OCI-LY7 (cell line): ENCODE results near the gene OTOG. TPM values are rescaled to one million over a fixed set of nuclear protein-coding genes. Genes with fewer than 3 reads are reported as not detected.

ENCODE experiments used
- BruUV-seq: library from RNA; stranded (reverse); fragments of 400-500 nt; replicated peaks from 2 replicates; lab custom pipeline; 2021; lab: Mats Ljungman, UMichigan
- CTCF ChIA-PET: fragments of 300-600 bp; sonication (Branson Sonifier 250); formaldehyde crosslinking; loops from one replicate; lab custom pipeline; 2022; ENCODE audit warnings: antibody characterized with exemption; ENCODE audit not compliant: unreplicated experiment; lab: Charles Lee
- POLR2A ChIA-PET: fragments of 300-600 bp; sonication (Branson Sonifier 250); formaldehyde crosslinking; loops from one replicate; lab custom pipeline; 2022; ENCODE audit warnings: antibody characterized with exemption; lab: Charles Lee
- DNase-seq: peaks from one replicate; pipeline ENCODE4 v3.0.0-alpha.2; 2015; ENCODE audit warnings: low spot score
- H2AFZ ChIP-seq: fragments of 200-600 bp; sonication (generic), shearing (Covaris generic); 2 replicates; pipeline ENCODE4 v1.6.1; 2014; ENCODE audit warnings: mild to moderate bottlenecking, antibody characterized with exemption, low read length, moderate library complexity
- H3K27ac ChIP-seq: fragments of 200-600 bp; sonication (generic); 2 replicates; pipeline ENCODE4 v1.5.1; 2014; ENCODE audit warnings: mixed run types, low read depth, mild to moderate bottlenecking, moderate library complexity, low read length, inconsistent platforms; ENCODE audit not compliant: poor library complexity, severe bottlenecking
- H3K36me3 ChIP-seq: fragments of 200-600 bp; sonication (generic); 2 replicates; pipeline ENCODE4 v1.6.1; 2014; ENCODE audit warnings: mild to moderate bottlenecking, antibody characterized with exemption, low read length, moderate library complexity, mixed read lengths; ENCODE audit not compliant: insufficient read depth
- H3K4me1 ChIP-seq: fragments of 200-600 bp; sonication (generic); 2 replicates; pipeline ENCODE4 v1.5.1; 2014; ENCODE audit warnings: mild to moderate bottlenecking, low read length; ENCODE audit not compliant: insufficient read depth, poor library complexity, severe bottlenecking
- H3K4me2 ChIP-seq: fragments of 200-600 bp; sonication (generic); 2 replicates; pipeline ENCODE4 v1.6.1; 2014; ENCODE audit warnings: mild to moderate bottlenecking, low read length
- H3K4me3 ChIP-seq: fragments of 200-600 bp; sonication (generic); 2 replicates; pipeline ENCODE4 v1.5.1; 2014; ENCODE audit warnings: mild to moderate bottlenecking, low read depth, low read length; ENCODE audit not compliant: poor library complexity, severe bottlenecking
- H3K79me2 ChIP-seq: fragments of 200-600 bp; sonication (generic); 2 replicates; pipeline ENCODE4 v1.6.1; 2016; ENCODE audit warnings: low read depth, mild to moderate bottlenecking, low read length, moderate library complexity, mixed read lengths; ENCODE audit not compliant: insufficient read depth
- H3K9me2 ChIP-seq: fragments of 200-600 bp; sonication (generic); 2 replicates; pipeline ENCODE4 v1.6.1; 2016; ENCODE audit warnings: mild to moderate bottlenecking, low read length, mixed read lengths; ENCODE audit not compliant: insufficient read depth
- H3K9me3 ChIP-seq: fragments of 200-600 bp; sonication (generic); 2 replicates; pipeline ENCODE4 v1.6.1; 2014; ENCODE audit warnings: mild to moderate bottlenecking, mixed run types, low read length, mixed read lengths
- H4K20me1 ChIP-seq: fragments of 200-600 bp; sonication (generic); 2 replicates; pipeline ENCODE4 v1.6.1; 2014; ENCODE audit warnings: mild to moderate bottlenecking, antibody characterized with exemption, low read length, moderate library complexity, mixed read lengths; ENCODE audit not compliant: insufficient read depth
- CTCF ChIP-seq: fragments of 200-600 bp; sonication (generic); conservative IDR thresholded peaks from 2 replicates; pipeline ENCODE4 v1.5.1; 2014; ENCODE audit warnings: mild to moderate bottlenecking, antibody characterized with exemption, low read length, moderate library complexity, mixed read lengths
- EZH2phosphoT487 ChIP-seq: fragments of 200-600 bp; sonication (generic); IDR thresholded peaks from 2 replicates; pipeline ENCODE4 v1.6.1; 2018; ENCODE audit warnings: low read depth, borderline replicate concordance, mild to moderate bottlenecking, mixed run types, antibody characterized with exemption, low read length, moderate library complexity, mixed read lengths
- intact Hi-C: fragments of 100-400 bp; cut with micrococcal nuclease; formaldehyde crosslinking; loops from one replicate; pipeline ENCODE4 v1.10.0; 2022; ENCODE audit not compliant: unreplicated experiment
- total RNA-seq, 2 experiments: library from RNA; depleted of rRNA in 1 of 2; stranded (reverse); fragments of >200 nt in 1 of 2; shearing (Covaris generic) in 1 of 2; gene quantifications; 2 replicates each; pipeline ENCODE4 v1.2.3, GENCODE V29; 2014 to 2022

OTOG gene
- total RNA-seq, 2 experiments from 2014 or later = not detected

DNA sequence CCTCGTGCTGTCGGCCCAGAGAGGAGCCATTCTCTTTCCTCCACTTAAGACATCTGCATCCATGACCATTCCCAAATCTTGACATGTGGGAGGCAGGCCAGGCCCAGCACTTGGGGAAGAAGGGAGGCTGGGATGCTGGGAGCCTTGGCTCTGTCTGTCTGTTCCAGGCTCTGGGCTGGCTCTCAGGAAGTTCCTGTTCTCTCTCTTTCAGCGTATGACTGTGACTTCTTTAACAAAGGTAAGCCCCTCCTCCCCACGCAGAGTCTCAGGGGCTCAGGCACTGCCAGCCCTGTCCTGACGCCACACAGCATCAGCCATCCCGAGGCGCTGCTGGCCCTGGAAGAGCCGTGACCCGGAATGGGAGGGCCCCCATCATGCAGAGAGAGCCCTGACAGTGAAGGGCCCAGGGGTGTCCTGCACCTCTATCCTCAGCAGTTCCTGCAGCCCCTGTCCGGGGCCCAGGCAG lies 52.4 kb downstream of the OTOG start:
- no peak overlapping the region for H3K4me2 ChIP-seq
- no peaks in the 10 kb centered on the region for H3K9me2 ChIP-seq
- H3K4me3 ChIP-seq = no peak overlapping the region
- H3K36me3 ChIP-seq = no peaks in the 10 kb centered on the region
- intact Hi-C loops = loop anchor here (1.0 kb wide), 2 partner anchors 131 to 380 kb away; no protein-coding TSS in a partner anchor
- H3K9me3 ChIP-seq = no peaks in the 10 kb centered on the region
- DNase-seq = no peak
- TF ChIP-seq EZH2phosphoT487 (no peak), CTCF (no peak)
- no peaks in the 10 kb centered on the region for H4K20me1 ChIP-seq
- no peak overlapping the region for H2AFZ ChIP-seq
- H3K79me2 ChIP-seq = no peaks in the 10 kb centered on the region
- ChIA-PET CTCF (interaction anchor here (0.9 to 1.8 kb wide), 2 partner anchors 13 to 132 kb away, joined by 3 to 7 read pairs; no protein-coding TSS in a partner anchor), POLR2A (no interaction called here)
- no peaks in the 10 kb centered on the region for H3K4me1 ChIP-seq
- no peak overlapping the region for H3K27ac ChIP-seq
- BruUV-seq = no TSS peak

DNA sequence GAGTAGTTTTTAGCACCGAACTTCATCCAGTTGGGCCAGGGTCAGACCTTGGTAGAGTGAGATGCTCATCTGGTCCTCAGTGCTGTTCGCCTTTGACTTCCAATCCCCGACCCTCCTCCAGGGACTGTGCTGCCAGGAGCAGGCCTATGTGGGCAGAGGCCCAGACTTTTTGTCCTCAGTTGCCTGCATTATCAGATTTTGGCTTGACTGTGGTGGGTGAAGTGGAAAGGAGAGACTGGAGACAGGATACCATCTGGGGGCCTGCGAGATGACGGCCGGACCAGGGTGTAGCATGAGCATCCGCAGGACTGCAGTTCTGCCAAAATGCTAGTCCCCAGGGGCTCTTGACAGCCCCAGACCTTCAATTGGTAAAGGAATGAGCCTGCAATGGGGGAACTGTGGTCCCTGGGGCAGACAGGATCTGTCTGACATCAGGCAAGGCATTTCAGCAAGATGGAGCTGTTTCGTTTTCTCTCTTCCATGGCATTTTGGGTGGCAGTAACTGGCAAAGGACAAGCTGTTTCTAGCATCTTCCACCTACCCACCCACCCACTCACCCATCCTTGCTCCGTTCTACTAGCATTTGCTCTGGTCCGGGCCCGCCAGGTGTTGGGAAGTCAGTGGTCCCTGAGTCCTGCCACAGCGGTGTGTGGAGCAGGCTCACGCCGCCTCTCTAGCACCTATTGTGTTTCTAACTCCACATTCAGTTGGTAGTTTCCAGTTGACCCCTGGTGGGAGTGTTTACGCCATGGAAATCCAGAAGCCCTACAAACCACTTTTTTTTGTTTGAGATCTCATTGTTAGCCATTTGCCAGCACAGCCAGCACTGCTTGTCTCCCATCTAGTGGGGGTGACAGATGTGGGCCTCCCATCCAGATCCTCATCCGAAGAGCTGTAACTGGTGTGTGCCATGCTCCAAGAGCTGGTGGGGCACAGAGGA lies 53.5 kb downstream of the OTOG start:
- Histone ChIP-seq H3K79me2 (no peaks in the 10 kb centered on the region), H3K4me2 (no peak overlapping the region), H3K9me3 (no peaks in the 10 kb centered on the region), H3K4me3 (no peak overlapping the region), H3K27ac (no peak overlapping the region), H2AFZ (no peak overlapping the region), H3K36me3 (no peaks in the 10 kb centered on the region), H4K20me1 (no peaks in the 10 kb centered on the region), H3K9me2 (no peaks in the 10 kb centered on the region), H3K4me1 (no peaks in the 10 kb centered on the region)
- no peak for DNase-seq
- intact Hi-C loops = no loop called here
- TF ChIP-seq EZH2phosphoT487 = no peak
- no peak for TF ChIP-seq CTCF
- POLR2A ChIA-PET = no interaction called here
- no TSS peak for BruUV-seq
- CTCF ChIA-PET = interaction anchor here (1.8 kb wide), 1 partner anchor 131 kb away, joined by 7 read pairs; no protein-coding TSS in a partner anchor
